ENCODE data around the gene RBM3. TPM values are rescaled to one million over a fixed set of nuclear protein-coding genes. Genes with fewer than 3 reads are reported as not detected.

The RBM3 gene
- total and polyA plus RNA-seq, 2 of the 4 experiments (the other 2 are of a cell fraction): 243 to 386 TPM

- peak overlapping the region; percentile 27; the same call in 1 of the 3 replicates for H2BK15ac ChIP-seq (ENCODE audit: low read depth, low read length)
- peak overlapping the region; percentile 85 for H2AFZ ChIP-seq (replicated peaks; ENCODE audit: low read length, poor library complexity)
- dilution Hi-C loops (cut with HindIII; ENCODE audit: low sequenced_read_pairs, unreplicated experiment) (no loop called here), intact Hi-C loops (cut with micrococcal nuclease) (no loop called here), in situ Hi-C loops (cut with MboI; ENCODE audit: low sequenced_read_pairs) (no loop called here)
- ATAC-seq (ENCODE audit: low read depth) (no peak), DNase-seq (no peak)
- H4K91ac ChIP-seq (ENCODE audit: insufficient read depth, low read depth, low read length): peak overlapping the region; percentile 49; the same call in 1 of the 2 replicates
- H3K9me1 ChIP-seq (ENCODE audit: insufficient read depth, low read length): peaks cover 5% of the 10 kb centered on the region; the same call in 1 of the 2 replicates
- H4K20me1 ChIP-seq (ENCODE audit: insufficient read depth, low read length): peaks cover 9% of the 10 kb centered on the region; the same call in 1 of the 2 replicates
- 93% methylated on average over 11 of the region's 23 CpGs; no CpG with 5 or more reads in 1 of the 2 experiments for WGBS, 2 experiments (ENCODE audit: extremely low coverage in 2 of 2, insufficient read length in 1 of 2)
- H4K5ac ChIP-seq (ENCODE audit: low read depth, low read length): peak overlapping the region; percentile 53; the same call in 1 of the 2 replicates
- no peak overlapping the region; the same call in 1 of the 2 replicates for H3K14ac ChIP-seq (replicated peaks; ENCODE audit: low read depth, low read length)
- H3K23ac ChIP-seq (ENCODE audit: low read depth, low read length): no peak overlapping the region
- H3K4me3 ChIP-seq (ENCODE audit: insufficient read depth, low read depth, low read length): peak overlapping the region; percentile 89
- H3K9ac ChIP-seq (ENCODE audit: low read depth, low read length): peak overlapping the region; percentile 12; the same call in 1 of the 2 replicates
- H3K18ac ChIP-seq (ENCODE audit: low read depth, low read length): no peak overlapping the region
- no peaks in the 10 kb centered on the region for H3K27me3 ChIP-seq (ENCODE audit: control insufficient read depth, insufficient read depth, low read length)
- H3K4me2 ChIP-seq (ENCODE audit: low read depth, low read length): 0 out of 2 replicates have a peak overlapping the region, but pooled peaks have one; percentile 4
- H3K27ac ChIP-seq (ENCODE audit: insufficient read depth, low read length): peak overlapping the region; percentile 25; the same call in 1 of the 2 replicates
- BruUV-seq (replicated peaks): no TSS peak
- no peak overlapping the region for H3K56ac ChIP-seq (ENCODE audit: extremely low read depth, insufficient read depth, low read length)
- no peaks in the 10 kb centered on the region for H3K9me3 ChIP-seq (ENCODE audit: control insufficient read depth, insufficient read depth, low read length)
- POLR2A ChIA-PET (ENCODE audit: unreplicated experiment): interaction anchor here (0.7 kb wide), 2 partner anchors 18 to 42 kb away, joined by 3 to 13 read pairs; no protein-coding TSS in a partner anchor
- H4K8ac ChIP-seq (ENCODE audit: low read depth in 2 of 2, low read length in 2 of 2): peak overlapping the region; percentile 43 to 96; a peak in 2 of 4 replicates
- no peak overlapping the region for H2AK9ac ChIP-seq (replicated peaks; ENCODE audit: low read depth, low read length, poor library complexity)
- no peak overlapping the region for H2BK5ac ChIP-seq (ENCODE audit: low read depth, low read length, poor library complexity, severe bottlenecking)
- CTCF ChIA-PET: interaction anchor here (0.7 kb wide), 1 partner anchor 11 kb away, joined by 8 read pairs; no protein-coding TSS in a partner anchor
- peaks cover 2% of the 10 kb centered on the region for H3K36me3 ChIP-seq (ENCODE audit: control insufficient read depth, insufficient read depth, low read length)
- H2AK5ac ChIP-seq (ENCODE audit: low read depth, low read length): no peak overlapping the region
- H3K79me1 ChIP-seq (ENCODE audit: low read depth in 1 of 2, low read length in 2 of 2): peaks cover 7 to 14% of the 10 kb centered on the region in 2 experiments; a peak in 3 of 4 replicates
- no peak for TF ChIP-seq CHD1 (IDR thresholded peaks at IDR 0.05; ENCODE audit: low read depth, low read length)
- H3K4ac ChIP-seq (ENCODE audit: low read depth, low read length): peak overlapping the region; percentile 75
- H2BK120ac ChIP-seq (ENCODE audit: low read depth, low read length): peak overlapping the region; percentile 70; the same call in 1 of the 2 replicates
- no peak overlapping the region for H2BK20ac ChIP-seq (ENCODE audit: low read depth, low read length)
- no peaks in the 10 kb centered on the region for H3K4me1 ChIP-seq (ENCODE audit: control insufficient read depth, insufficient read depth, low read length)
Measured at GRCh38 chrX:48538641-48539344, 35.5 kb upstream of the RBM3 start.

Data from IMR-90 (cell line).